Pancreas (tissue), 10 donors: ENCODE data around the gene SCD. TPM values are rescaled to one million over a fixed set of nuclear protein-coding genes. Genes with fewer than 3 reads are reported as not detected.
"Not testable (repeated sequence)": the region's sequence is repeated elsewhere in the genome, so short reads cannot be mapped to it uniquely, and the experiment has no call there.

Source experiments
- ATAC-seq, 4 donors: fragments of 200-7000 bp; cut with Tn5 transposase; one replicate each; pipeline versions ENCODE4 v1.8.0 to v1.9.1; 2020; ENCODE audit warnings: mild to moderate bottlenecking in 4 of 4, moderate library complexity in 4 of 4
- DNase-seq, 6 donors: peaks; one replicate each; pipeline ENCODE4 v3.0.0-alpha.2; 2020
- FAIRE-seq: peaks from 2 replicates; lab custom pipeline; 2012; peaks lifted over from hg19 to GRCh38; lab: Jason Lieb, UNC
- H3K27ac ChIP-seq, 4 donors: fragments of 200-600 bp; sonication (generic); 1 replicate in 3 of 4; 2 replicates in 1 of 4; pipeline versions ENCODE4 v1.5.0 to v1.8.0; 2020
- H3K27me3 ChIP-seq, 4 donors: fragments of 200-600 bp; one replicate each; pipeline ENCODE4 v1.8.0; 2021
- H3K36me3 ChIP-seq, 3 donors: fragments of 200-600 bp; sonication (generic) in 1 of 3; one replicate each; pipeline versions ENCODE4 v1.5.0 to v1.8.0; 2020 to 2021
- H3K4me1 ChIP-seq, 3 donors: fragments of 200-600 bp; one replicate each; pipeline ENCODE4 v1.8.0; 2021
- H3K4me3 ChIP-seq, 4 donors: fragments of 200-600 bp; sonication (generic) in 2 of 4; one replicate each; pipeline versions ENCODE4 v1.5.0 to v1.8.0; 2020 to 2021
- H3K9me3 ChIP-seq, 4 donors: fragments of 200-600 bp; one replicate each; pipeline ENCODE4 v1.8.0; 2021
- CTCF ChIP-seq, 4 donors: fragments of 200-600 bp; sonication (generic) in 3 of 4; IDR thresholded peaks; one replicate each; pipeline versions ENCODE4 v1.5.0 to v1.8.0; 2021; ENCODE audit warnings: antibody characterized with exemption in 4 of 4
- WGBS, 2 donors: extraction: QIAGEN DNeasy Blood & Tissue Kit; methylation state at CpG; one replicate each; pipeline ENCODE4 v1.1.7; 2013; 5-methylcytosine and 5-hydroxymethylcytosine counted together
- intact Hi-C, 3 donors: fragments of 100-400 bp; cut with DNase I; formaldehyde crosslinking; loops; one replicate each; pipeline versions ENCODE4 v1.11.1 to v1.14.2; 2022
- polyA plus RNA-seq, 2 donors: library from polyadenylated mRNA; stranded (reverse); fragments of 200-250 nt; gene quantifications; one replicate each; pipeline ENCODE4 v1.2.3, GENCODE V29; 2013
- total RNA-seq, 6 donors: library from RNA; stranded (reverse); fragmentation: NEBNext Ultra II Directional in 4 of 6; extraction: Animal tissue kit (Norgen Biotek cat#: 25700) in 4 of 6; gene quantifications; one replicate each; pipeline versions ENCODE4 v1.2.1 to v1.2.4, GENCODE V29; 2021 to 2023
- donor health status: healthy with polysubstance abuse.
- donor health status: DM: no; HTN: no; CAD: no; lungs with moderate emphysema.
- donor health status: DM: no; HTN: no; CAD: no.
- donor health status: control.
- donor health status: control.
- donor health status: Bipolar disorder and iron deficiency.
- donor health status: DM: yes; HTN: yes; CAD: no.
- donor health status: DM: no; HTN: no; CAD: no.
- donor health status: DM: no; HTN: no; CAD: no.
- donor health status: DM: yes; HTN: yes; CAD: no.

The SCD gene
- total and polyA plus RNA-seq, 8 donors, result 1.9 to 87.6 (median 12.1) TPM

- DNase-seq, result peak; percentile 90 to 98 (median 95)
- no peak for TF ChIP-seq CTCF (IDR thresholded peaks at IDR 0.05)
- H3K27me3 ChIP-seq, result no peaks in the 10 kb centered on the region
- intact Hi-C loops, result no loop called here
- peak overlapping the region; percentile 81 to 99 (median 95) for H3K27ac ChIP-seq
- ATAC-seq, result peak; percentile 89 to 92 (median 91)
- 0% methylated on average over 45 of the region's 45 CpGs for WGBS, 2 donors
- FAIRE-seq, result peak; percentile 17
- H3K4me1 ChIP-seq, result peaks cover 10 to 39% (median 27%) of the 10 kb centered on the region in 3 donors
- H3K4me3 ChIP-seq, result peak overlapping the region; percentile 16 to 58 (median 42)
- no peaks in the 10 kb centered on the region for H3K9me3 ChIP-seq
- no peaks in the 10 kb centered on the region for H3K36me3 ChIP-seq
These were observed 26.5 kb downstream of the SCD start for GRCh38 chr10:100373298-100374199.

GRCh38 chr10:100374200-100374655 is 27.2 kb downstream of the SCD start:
- Histone ChIP-seq H3K4me3 (peak overlapping the region; percentile 16 to 58 (median 42)), H3K36me3 (no peaks in the 10 kb centered on the region), H3K4me1 (peaks cover 10 to 39% (median 27%) of the 10 kb centered on the region in 3 donors), H3K27me3 (no peaks in the 10 kb centered on the region), H3K27ac (peak overlapping the region; percentile 81 to 99 (median 95)), H3K9me3 (no peaks in the 10 kb centered on the region)
- ATAC-seq, result no peak
- 7 to 9% methylated on average over 3 of the region's 3 CpGs for WGBS, 2 donors
- FAIRE-seq, result no peak
- no peak for TF ChIP-seq CTCF (IDR thresholded peaks at IDR 0.05)
- intact Hi-C loops, result no loop called here
- DNase-seq, result no peak

- H3K9me3 ChIP-seq, ATAC-seq, H3K27me3 ChIP-seq, intact Hi-C loops, DNase-seq, H3K36me3 ChIP-seq, FAIRE-seq: not testable (repeated sequence)
- WGBS, 2 donors, result 57 to 65% methylated on average over 7 of the region's 7 CpGs
- peaks cover 10 to 38% (median 27%) of the 10 kb centered on the region in 3 donors for H3K4me1 ChIP-seq
- peak overlapping the region in 2 of 4 donors; percentile 58 for H3K4me3 ChIP-seq
- peak overlapping the region in 3 of 4 donors; percentile 95 to 99 (median 95) for H3K27ac ChIP-seq
These were observed 27.8 kb downstream of the SCD start for GRCh38 chr10:100374677-100375353.

- ATAC-seq, DNase-seq, intact Hi-C loops, FAIRE-seq, H3K27ac ChIP-seq, H3K9me3 ChIP-seq, H3K4me3 ChIP-seq, H3K27me3 ChIP-seq, H3K36me3 ChIP-seq: not testable (repeated sequence)
- WGBS, 2 donors, result 81 to 86% methylated on average over 6 of the region's 6 CpGs
- peaks cover 10 to 19% (median 10%) of the 10 kb centered on the region in 3 donors for H3K4me1 ChIP-seq
These were observed 29.6 kb downstream of the SCD start for GRCh38 chr10:100376656-100377055.

- Histone ChIP-seq H3K4me1 (peaks cover 7 to 9% (median 8%) of the 10 kb centered on the region in 3 donors), H3K36me3 (no peaks in the 10 kb centered on the region), H3K9me3 (no peaks in the 10 kb centered on the region), H3K27me3 (no peaks in the 10 kb centered on the region), H3K4me3 (no peak overlapping the region), H3K27ac (no peak overlapping the region)
- no peak for TF ChIP-seq CTCF (IDR thresholded peaks at IDR 0.05)
- WGBS, 2 donors, result 93% methylated on average over 5 of the region's 5 CpGs
- intact Hi-C loops, result no loop called here
- DNase-seq (no peak), FAIRE-seq (no peak), ATAC-seq (no peak)
These were observed 30.8 kb downstream of the SCD start for GRCh38 chr10:100377830-100378229.
